ENCODE results near the gene RTN4RL1.

Gene RTN4RL1

GRCh38 chr17:1931844-1932579 is 93.1 kb downstream of the RTN4RL1 start:
- Mint-ChIP-seq H3K4me3 (no peak overlapping the region), H3K4me1 (no peaks in the 10 kb centered on the region), H3K9me3 (no peaks in the 10 kb centered on the region), H3K36me3 (no peaks in the 10 kb centered on the region), H3K27me3 (peaks cover 37% of the 10 kb centered on the region), H3K27ac (no peak overlapping the region)
- no peak for DNase-seq
- CTCF ChIA-PET: no interaction called here

DNA sequence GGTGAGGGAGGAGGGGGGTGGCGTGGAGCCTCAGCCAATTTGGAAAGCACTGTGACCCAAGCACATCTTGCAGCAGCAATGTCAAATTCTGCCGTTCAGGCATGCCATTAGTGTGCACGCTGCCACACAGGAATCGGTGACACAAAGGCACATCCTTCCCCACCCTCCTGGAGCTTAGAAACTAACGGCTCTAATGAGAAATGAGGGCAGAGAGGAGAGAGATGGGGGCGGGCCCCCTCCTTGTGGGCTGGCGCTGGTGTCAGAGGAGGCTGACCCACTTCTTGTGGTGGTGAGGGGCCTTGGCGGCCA is 94.8 kb downstream of the RTN4RL1 start:
- Mint-ChIP-seq H3K27ac (no peak overlapping the region), H3K9me3 (no peaks in the 10 kb centered on the region), H3K4me3 (no peak overlapping the region), H3K4me1 (no peaks in the 10 kb centered on the region), H3K27me3 (peaks cover 27% of the 10 kb centered on the region), H3K36me3 (no peaks in the 10 kb centered on the region)
- no peak for DNase-seq
- CTCF ChIA-PET: no interaction called here

DNA sequence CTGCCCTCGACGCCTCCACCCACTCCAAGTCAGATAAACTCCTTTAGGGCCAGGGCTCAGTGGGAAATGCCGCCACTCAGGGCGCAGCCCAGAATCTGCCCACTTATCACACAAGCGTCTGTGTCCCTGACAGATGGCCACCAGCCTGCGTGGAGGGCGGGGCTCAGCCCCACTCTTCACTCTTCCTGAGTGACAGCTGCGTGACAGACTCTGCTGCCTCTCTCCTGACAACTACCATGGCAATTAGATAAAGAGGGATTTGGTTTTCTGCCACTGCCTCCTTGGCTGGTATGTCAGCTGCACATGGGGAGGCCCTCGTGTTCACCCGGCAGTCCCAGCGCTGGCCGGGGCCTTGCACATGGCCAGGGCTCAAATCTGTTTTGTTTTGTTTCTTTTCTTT is 96.2 kb downstream of the RTN4RL1 start:
- Mint-ChIP-seq H3K27ac (no peak overlapping the region), H3K27me3 (peaks cover 16% of the 10 kb centered on the region), H3K9me3 (no peaks in the 10 kb centered on the region), H3K36me3 (no peaks in the 10 kb centered on the region), H3K4me1 (no peaks in the 10 kb centered on the region), H3K4me3 (no peak overlapping the region)
- CTCF ChIA-PET: no interaction called here
- no peak for DNase-seq

- no peak for DNase-seq
- Mint-ChIP-seq H3K9me3 (no peaks in the 10 kb centered on the region), H3K4me3 (no peak overlapping the region), H3K27me3 (peaks cover 15% of the 10 kb centered on the region), H3K4me1 (no peaks in the 10 kb centered on the region), H3K36me3 (no peaks in the 10 kb centered on the region), H3K27ac (no peak overlapping the region)
- CTCF ChIA-PET: no interaction called here
These were observed 104.2 kb downstream of the RTN4RL1 start for GRCh38 chr17:1920948-1921351.

GRCh38 chr17:1919201-1919600 is 105.9 kb downstream of the RTN4RL1 start:
- DNase-seq: no peak
- H3K27ac Mint-ChIP-seq: no peak overlapping the region
- no peak overlapping the region for H3K4me3 Mint-ChIP-seq
- H3K9me3 Mint-ChIP-seq: no peaks in the 10 kb centered on the region
- H3K36me3 Mint-ChIP-seq: no peaks in the 10 kb centered on the region
- CTCF ChIA-PET: interaction anchor here (1.2 kb wide), 1 partner anchor 10 kb away, joined by 5 read pairs; no protein-coding TSS in a partner anchor
- H3K4me1 Mint-ChIP-seq: no peaks in the 10 kb centered on the region
- H3K27me3 Mint-ChIP-seq: peaks cover 33% of the 10 kb centered on the region

DNA sequence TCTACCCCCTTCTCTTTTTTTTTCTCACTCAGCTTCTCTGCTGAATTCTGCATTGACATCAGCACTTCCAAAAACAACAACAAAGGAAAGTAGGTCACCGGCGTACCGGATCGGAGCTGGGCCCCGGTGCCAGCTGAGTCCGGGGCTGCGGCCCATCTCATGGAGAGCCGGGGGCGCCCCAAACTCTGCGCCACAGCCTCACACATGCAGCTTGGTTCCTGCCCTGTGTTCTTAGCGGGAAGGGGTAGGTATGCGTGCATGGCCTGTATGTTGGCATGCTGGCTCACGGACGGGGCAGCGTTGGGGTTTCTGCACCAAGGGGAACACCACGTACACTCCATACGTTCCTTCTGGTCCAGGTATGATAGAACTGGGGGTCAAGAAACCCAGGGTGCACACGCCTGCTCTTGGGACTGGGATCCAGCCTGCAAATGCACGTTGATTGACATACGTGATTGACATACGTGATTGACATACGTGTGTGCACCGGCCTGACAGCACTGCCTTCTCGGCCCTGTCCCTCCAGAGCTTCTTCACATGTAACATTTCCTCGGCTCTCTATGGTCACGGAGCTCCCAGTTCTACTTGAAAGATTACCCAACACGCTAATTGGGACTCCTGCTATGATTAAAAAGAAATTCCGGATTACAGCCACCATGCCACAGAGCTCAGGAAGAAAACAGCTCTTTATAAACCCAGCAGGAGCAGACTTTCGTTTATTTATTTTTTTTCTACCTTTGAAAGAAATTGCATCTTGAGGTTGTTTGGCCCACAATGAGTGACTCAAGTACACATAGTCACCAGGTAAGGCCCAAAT is 106.6 kb downstream of the RTN4RL1 start:
- H3K4me1 Mint-ChIP-seq: no peaks in the 10 kb centered on the region
- no peaks in the 10 kb centered on the region for H3K9me3 Mint-ChIP-seq
- CTCF ChIA-PET: interaction anchor here (1.2 kb wide), 1 partner anchor 10 kb away, joined by 5 read pairs; no protein-coding TSS in a partner anchor
- no peak for DNase-seq
- no peak overlapping the region for H3K4me3 Mint-ChIP-seq
- no peak overlapping the region for H3K27ac Mint-ChIP-seq
- no peaks in the 10 kb centered on the region for H3K36me3 Mint-ChIP-seq
- H3K27me3 Mint-ChIP-seq: peaks cover 39% of the 10 kb centered on the region

- CTCF ChIA-PET: no interaction called here
- Mint-ChIP-seq H3K4me1 (no peaks in the 10 kb centered on the region), H3K4me3 (no peak overlapping the region), H3K9me3 (no peaks in the 10 kb centered on the region), H3K27me3 (peaks cover 52% of the 10 kb centered on the region), H3K36me3 (no peaks in the 10 kb centered on the region), H3K27ac (no peak overlapping the region)
- DNase-seq: no peak
These were observed 108.0 kb downstream of the RTN4RL1 start for GRCh38 chr17:1916963-1917715.

- H3K36me3 Mint-ChIP-seq: no peaks in the 10 kb centered on the region
- no peak overlapping the region for H3K4me3 Mint-ChIP-seq
- no peak for DNase-seq
- H3K27ac Mint-ChIP-seq: no peak overlapping the region
- no peaks in the 10 kb centered on the region for H3K9me3 Mint-ChIP-seq
- peaks cover 60% of the 10 kb centered on the region for H3K27me3 Mint-ChIP-seq
- CTCF ChIA-PET: no interaction called here
- no peaks in the 10 kb centered on the region for H3K4me1 Mint-ChIP-seq
These were observed 108.8 kb downstream of the RTN4RL1 start for GRCh38 chr17:1916316-1916715.

GRCh38 chr17:1915889-1916288 is 109.2 kb downstream of the RTN4RL1 start:
- H3K36me3 Mint-ChIP-seq: no peaks in the 10 kb centered on the region
- H3K27me3 Mint-ChIP-seq: peaks cover 65% of the 10 kb centered on the region
- H3K4me1 Mint-ChIP-seq: no peaks in the 10 kb centered on the region
- DNase-seq: no peak
- no peak overlapping the region for H3K4me3 Mint-ChIP-seq
- CTCF ChIA-PET: no interaction called here
- H3K9me3 Mint-ChIP-seq: no peaks in the 10 kb centered on the region
- H3K27ac Mint-ChIP-seq: no peak overlapping the region

GRCh38 chr17:1914661-1915083 is 110.5 kb downstream of the RTN4RL1 start:
- Mint-ChIP-seq H3K27me3 (peaks cover 77% of the 10 kb centered on the region), H3K4me3 (no peak overlapping the region), H3K9me3 (no peaks in the 10 kb centered on the region), H3K4me1 (no peaks in the 10 kb centered on the region), H3K27ac (no peak overlapping the region), H3K36me3 (no peaks in the 10 kb centered on the region)
- CTCF ChIA-PET: no interaction called here
- no peak for DNase-seq

- Mint-ChIP-seq H3K4me1 (peaks cover 4% of the 10 kb centered on the region), H3K9me3 (no peaks in the 10 kb centered on the region), H3K27ac (no peak overlapping the region), H3K36me3 (no peaks in the 10 kb centered on the region), H3K27me3 (peaks cover 87% of the 10 kb centered on the region), H3K4me3 (no peak overlapping the region)
- no peak for DNase-seq
- CTCF ChIA-PET: no interaction called here
These were observed 111.4 kb downstream of the RTN4RL1 start for GRCh38 chr17:1913702-1914101.

GRCh38 chr17:1912146-1912545 is 113.0 kb downstream of the RTN4RL1 start:
- no peak for DNase-seq
- H3K27me3 Mint-ChIP-seq: peaks cover 98% of the 10 kb centered on the region
- H3K4me1 Mint-ChIP-seq: peaks cover 13% of the 10 kb centered on the region
- H3K9me3 Mint-ChIP-seq: no peaks in the 10 kb centered on the region
- H3K27ac Mint-ChIP-seq: no peak overlapping the region
- H3K4me3 Mint-ChIP-seq: no peak overlapping the region
- peaks cover under 1% of the 10 kb centered on the region for H3K36me3 Mint-ChIP-seq
- CTCF ChIA-PET: interaction anchor here (0.7 kb wide), 1 partner anchor 504 kb away, joined by 3 read pairs; no protein-coding TSS in a partner anchor

GRCh38 chr17:1909985-1910384 is 115.1 kb downstream of the RTN4RL1 start:
- CTCF ChIA-PET: interaction anchor here (0.7 to 1.4 kb wide), 3 partner anchors 116 to 492 kb away, joined by 3 to 6 read pairs (median 5); no protein-coding TSS in a partner anchor
- no peak for DNase-seq
- H3K27ac Mint-ChIP-seq: no peak overlapping the region

GRCh38 chr17:1908699-1909309 is 116.3 kb downstream of the RTN4RL1 start:
- CTCF ChIA-PET: interaction anchor here (1.0 to 1.6 kb wide), 6 partner anchors 10 to 474 kb away, joined by 3 to 16 read pairs (median 5); partner anchors contain the start of gene RTN4RL1
- no peak overlapping the region for H3K4me3 Mint-ChIP-seq
- DNase-seq: peak; percentile 70
- H3K36me3 Mint-ChIP-seq: peaks cover 2% of the 10 kb centered on the region
- H3K27me3 Mint-ChIP-seq: peaks cover 94% of the 10 kb centered on the region
- H3K27ac Mint-ChIP-seq: no peak overlapping the region
- peaks cover 13% of the 10 kb centered on the region for H3K4me1 Mint-ChIP-seq
- no peaks in the 10 kb centered on the region for H3K9me3 Mint-ChIP-seq

More at GRCh38 chr17:1909985-1910384, 115.1 kb downstream of the RTN4RL1 start:
- Mint-ChIP-seq H3K4me1 (peaks cover 13% of the 10 kb centered on the region), H3K27me3 (peaks cover 99% of the 10 kb centered on the region), H3K9me3 (no peaks in the 10 kb centered on the region), H3K4me3 (no peak overlapping the region), H3K36me3 (peaks cover 2% of the 10 kb centered on the region)

All from activated naive CD4-positive, alpha-beta T cell treated with anti-CD3 and anti-CD28 coated beads, Interleukin-2, amount 10 ng/mL, durations not matched to agents 7 days and 5 days (primary cell).